HCEC 1CT (cell line): ENCODE data around the gene SLC9A1.
A peak's percentile ranks its signal among the peaks of the same experiment; 100 is the strongest.
"Not testable (repeated sequence)": the region's sequence is repeated elsewhere in the genome, so short reads cannot be mapped to it uniquely, and the experiment has no call there.

Experiments
- DNase-seq: peaks from one replicate; pipeline ENCODE4 v3.0.0-alpha.2; 2017

SLC9A1 gene

DNA sequence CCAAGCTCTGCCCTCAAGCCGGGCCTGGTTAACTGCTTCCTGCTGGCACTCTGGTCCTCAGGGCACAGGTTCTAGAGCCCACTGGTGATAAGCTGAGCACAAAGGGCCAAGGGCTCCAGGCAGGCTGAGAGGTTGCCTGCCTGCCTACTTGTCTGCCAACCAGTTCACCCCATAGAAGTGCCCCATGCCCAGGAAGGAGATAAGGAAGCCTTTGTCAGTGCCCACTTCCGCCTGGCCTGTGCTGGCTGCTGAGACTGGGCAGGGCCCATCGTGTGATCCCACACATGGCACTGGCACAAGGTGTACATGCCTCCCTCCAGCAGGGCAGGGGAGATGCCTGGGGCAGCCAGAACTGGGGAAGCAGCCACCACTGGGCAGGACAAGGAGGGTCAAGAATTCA is 24.1 kb downstream of the SLC9A1 start:
- DNase-seq = no peak

DNA sequence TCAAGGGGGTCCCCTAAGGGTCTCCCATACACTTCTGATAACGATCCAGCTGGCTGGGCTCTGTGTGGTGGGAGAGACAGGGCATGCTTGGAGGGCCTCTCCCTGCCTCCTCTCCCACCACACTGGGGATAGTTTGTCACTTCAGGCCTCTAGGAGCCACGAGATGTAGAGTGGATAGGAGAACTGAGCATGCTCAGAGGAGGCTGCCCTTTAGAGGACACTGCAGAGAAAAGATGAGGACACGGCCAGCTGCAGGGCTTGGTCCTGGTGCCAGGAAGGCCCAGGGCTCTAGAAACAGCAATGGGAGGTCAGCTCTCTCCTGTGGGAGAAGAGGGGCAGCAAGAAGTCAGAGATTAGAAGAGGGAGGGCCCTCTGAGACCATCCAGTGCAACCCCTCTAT is 25.7 kb downstream of the SLC9A1 start:
- DNase-seq = no peak

DNA sequence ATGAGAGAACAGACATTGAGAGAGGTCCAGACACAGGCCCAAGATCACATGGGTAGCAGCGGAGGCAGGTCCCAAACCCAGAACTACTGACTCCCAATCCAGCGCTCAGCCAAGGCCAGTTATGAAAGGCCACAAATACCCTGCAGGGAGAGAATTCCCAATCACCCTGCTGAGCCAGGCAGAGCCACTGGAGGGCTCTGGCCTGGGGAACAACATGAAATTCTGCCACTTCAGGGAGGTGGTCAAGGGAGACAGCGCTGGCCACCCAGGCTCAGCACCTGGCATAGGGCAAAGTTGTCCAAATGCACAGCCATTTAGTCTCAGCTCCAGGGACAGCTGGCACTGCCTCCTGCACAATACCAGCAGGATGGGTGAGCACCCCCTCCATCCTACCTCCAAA is 27.5 kb downstream of the SLC9A1 start:
- DNase-seq = no peak

DNA sequence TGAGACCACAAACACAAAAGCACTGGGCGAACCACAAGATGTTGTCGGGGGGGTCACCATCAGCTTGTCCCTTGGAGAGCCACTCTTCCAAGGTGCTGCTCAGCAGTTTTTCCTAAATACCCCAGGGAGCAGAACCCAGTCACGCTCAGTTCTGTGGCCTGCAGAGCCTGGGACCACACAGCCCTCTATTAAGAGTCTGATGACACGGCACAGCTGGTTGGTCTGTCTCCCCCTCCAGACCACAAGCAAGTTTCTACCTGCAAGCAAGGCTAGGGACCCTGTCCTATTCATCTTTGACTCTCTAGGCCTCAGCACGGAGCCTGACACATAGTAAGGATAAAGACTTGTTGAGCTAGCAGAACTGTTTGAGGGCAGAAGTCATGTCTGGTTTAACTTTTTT is 28.5 kb downstream of the SLC9A1 start:
- no peak for DNase-seq

DNA sequence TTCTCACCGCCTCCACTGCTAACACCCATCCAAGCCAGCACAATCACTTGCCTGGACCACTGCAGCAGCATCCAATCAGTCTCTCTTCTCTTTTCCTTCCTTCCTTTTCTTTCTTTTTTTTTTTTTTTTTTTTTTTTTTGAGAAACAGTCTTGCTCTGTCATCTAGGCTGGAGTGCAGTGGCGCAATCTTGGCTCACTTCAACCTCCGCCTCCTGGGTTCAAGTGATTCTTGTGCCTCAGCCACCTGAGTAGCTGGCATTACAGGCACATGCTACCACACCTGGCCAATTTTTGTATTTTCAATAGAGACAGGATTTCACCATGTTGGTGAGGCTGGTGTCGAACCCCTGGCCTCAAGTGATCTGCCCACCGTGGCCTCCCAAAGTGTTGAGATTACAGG is 29.8 kb downstream of the SLC9A1 start:
- not testable (repeated sequence) for DNase-seq

DNA sequence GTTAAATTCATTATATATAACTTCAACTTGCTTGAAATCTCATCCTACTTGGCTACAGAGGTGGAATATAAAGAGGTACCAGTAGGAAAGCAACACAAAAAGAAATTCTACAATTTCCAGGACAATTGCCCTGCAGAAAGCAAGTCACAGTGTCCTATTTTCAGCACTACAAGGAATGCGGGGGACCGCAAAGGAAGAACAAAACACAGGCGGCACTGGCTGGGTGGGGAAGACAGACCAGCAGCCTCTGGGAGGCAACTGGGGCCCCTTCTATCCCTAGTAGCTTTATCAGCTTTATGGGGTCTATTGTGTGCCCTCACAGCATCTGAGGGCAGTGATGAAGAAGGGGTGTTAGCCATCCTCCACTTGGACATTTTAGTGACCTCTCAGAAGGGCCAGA is 30.5 kb downstream of the SLC9A1 start:
- DNase-seq = no peak

DNA sequence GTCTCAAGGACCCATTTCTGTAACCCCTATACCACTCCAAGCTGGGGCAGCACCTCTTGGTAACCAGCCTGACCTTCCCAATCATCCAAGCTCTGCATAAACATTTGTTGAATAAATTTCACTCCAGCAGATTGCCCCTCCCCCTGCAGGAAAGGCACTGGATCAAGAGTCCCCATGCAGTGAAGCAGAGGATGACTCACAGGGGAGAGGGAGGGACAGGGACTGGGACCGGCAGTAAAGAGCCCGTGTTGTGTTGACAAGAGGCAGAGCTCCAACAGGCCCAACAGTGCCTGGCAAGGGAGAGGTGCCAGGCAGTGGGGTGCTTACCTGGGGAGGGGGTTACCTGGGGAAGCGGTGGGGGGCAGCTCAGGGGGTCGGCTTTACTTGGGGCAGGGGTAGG is 32.3 kb downstream of the SLC9A1 start:
- DNase-seq = peak; percentile 74

DNA sequence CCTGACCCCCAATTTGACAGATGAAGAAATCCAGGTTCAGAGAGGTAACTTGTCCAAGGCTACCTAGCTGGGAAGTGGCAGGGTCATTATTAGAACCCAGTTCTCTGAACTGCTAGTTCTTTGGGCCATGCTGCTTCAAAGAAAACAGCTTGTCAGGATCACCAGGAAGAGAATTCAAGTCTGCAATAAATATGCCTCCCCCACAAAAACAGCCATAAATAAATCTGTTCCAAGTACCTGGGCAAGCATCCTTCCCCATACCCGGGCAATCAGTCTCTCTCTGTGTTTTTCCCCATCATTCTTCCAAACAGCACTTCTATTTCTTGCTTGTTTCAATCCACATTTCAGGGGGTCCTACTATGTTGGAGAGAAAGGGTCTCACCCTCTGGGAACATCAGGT is 34.1 kb downstream of the SLC9A1 start:
- no peak for DNase-seq

DNA sequence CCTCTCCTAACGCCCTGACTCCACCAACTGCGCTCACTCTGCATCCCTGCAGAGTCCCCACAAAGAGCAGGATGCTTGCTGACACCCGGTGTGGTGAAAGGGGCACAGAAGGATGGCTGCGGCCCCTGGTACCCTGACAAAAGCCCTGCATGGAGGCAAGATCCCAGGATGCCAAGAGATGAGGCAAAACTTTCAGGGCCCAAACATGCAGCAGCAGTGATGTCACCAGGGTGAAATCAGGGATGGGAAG is 36.6 kb downstream of the SLC9A1 start:
- no peak for DNase-seq

DNA sequence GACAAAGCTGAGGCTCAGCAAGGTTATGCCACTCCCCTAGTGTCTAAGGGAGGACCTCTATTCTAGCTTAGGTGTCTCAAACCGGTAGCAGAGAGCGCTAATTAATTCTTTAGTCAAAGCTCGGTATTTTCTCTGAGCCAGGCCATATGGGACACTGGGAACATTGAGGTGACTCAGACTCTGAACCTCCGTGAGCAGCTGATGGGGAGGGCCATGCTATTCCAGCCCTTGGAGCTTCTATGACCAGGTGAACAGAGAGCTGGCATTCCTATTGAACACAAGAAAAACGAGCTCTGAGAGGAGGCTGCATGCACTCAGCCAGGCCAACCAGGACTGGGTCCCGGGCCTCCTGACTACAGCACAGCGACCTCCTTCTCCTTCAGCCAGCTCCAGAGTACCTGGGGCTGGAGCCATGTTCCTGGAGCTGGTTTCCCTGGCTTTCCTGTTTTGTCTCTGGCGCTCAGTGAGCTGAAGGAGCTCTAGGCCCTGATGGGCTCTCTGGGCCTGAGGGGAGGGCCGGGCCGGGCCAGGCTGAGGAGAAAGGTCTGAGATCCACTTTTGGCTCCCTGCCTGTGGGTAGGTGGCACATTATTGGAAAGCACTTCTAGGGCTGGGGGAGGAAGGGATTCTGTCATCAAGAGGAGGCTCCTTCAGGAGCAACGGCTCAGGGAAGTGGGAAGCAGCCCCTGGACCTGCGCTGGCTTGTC is 37.0 kb downstream of the SLC9A1 start:
- DNase-seq = peak; percentile 45

DNA sequence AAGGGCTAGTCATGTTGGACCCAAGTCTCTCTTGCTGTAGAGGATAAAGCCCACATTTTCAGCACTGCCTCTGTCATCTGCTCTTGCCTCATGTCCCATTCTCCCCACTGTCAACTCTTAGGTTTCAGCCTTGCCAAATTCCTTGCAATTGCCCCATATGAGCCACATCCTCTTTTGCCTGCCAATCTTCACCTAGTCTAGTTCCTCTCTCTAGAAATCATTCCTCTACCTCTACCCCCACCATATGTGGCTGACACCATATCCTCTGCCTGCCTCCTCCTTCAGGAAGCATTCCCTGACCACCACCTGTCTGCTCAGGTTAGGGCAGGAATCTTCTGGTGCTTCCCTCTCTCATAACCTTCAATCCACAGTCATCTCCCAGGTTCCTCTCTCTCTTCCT is 38.2 kb downstream of the SLC9A1 start:
- peak; percentile 48 for DNase-seq

DNA sequence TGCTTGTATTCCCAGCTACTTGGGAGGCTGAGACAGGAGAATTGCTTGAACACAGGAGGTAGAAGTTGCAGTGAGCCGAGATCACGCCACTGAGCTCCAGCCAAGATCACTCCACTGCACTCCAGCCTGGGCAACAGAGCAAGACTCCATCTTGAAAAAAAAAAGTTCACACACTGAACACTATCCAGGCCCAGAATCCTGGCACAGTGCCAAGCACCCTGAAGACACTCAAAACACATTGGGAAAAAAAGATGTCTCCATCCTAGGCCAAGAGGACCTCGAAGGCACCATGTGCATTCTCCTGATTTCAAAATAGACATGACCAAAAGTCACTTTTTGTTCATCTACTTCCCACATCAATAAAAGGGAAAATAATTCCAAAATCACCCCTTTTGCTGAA is 38.7 kb downstream of the SLC9A1 start:
- DNase-seq = no peak

DNA sequence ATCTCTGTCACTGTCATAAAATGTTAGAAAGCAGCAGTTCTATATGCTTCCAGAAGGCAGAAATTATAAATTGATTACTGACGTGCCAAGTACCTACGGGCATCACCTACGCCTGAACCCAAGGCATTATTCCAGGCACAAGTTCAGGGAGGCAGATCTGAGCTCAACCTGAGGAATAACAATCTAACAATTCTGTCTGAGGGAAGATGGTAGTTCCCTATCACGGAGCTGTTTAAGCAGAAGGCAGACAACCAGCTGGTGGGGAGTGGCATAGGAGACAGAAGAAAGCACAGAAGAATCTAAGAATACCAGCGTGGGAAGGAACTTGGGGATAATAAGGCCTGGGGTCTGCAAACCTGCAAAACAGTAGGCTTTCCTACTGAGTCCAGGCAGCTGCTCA is 40.4 kb downstream of the SLC9A1 start:
- DNase-seq = no peak

DNA sequence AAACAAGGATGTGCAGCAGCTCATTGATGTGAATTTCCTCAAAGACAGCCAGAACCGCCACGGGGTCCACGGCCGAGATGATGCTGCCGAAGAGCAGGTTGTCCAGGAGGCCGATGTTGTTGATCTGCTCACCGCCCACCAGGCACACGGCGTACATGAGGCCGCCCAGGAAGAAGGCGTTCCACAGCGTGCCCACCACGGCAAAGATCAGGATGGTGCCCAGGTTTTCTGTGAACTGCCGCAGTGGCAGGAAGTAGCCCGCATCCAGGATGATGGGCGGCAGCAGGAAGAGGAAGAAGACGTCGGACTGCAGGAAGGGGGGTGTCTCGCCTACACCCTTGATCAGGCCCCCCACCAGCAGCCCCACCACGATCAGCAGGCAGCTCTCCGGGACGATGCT is 41.1 kb downstream of the SLC9A1 start:
- no peak for DNase-seq

DNA sequence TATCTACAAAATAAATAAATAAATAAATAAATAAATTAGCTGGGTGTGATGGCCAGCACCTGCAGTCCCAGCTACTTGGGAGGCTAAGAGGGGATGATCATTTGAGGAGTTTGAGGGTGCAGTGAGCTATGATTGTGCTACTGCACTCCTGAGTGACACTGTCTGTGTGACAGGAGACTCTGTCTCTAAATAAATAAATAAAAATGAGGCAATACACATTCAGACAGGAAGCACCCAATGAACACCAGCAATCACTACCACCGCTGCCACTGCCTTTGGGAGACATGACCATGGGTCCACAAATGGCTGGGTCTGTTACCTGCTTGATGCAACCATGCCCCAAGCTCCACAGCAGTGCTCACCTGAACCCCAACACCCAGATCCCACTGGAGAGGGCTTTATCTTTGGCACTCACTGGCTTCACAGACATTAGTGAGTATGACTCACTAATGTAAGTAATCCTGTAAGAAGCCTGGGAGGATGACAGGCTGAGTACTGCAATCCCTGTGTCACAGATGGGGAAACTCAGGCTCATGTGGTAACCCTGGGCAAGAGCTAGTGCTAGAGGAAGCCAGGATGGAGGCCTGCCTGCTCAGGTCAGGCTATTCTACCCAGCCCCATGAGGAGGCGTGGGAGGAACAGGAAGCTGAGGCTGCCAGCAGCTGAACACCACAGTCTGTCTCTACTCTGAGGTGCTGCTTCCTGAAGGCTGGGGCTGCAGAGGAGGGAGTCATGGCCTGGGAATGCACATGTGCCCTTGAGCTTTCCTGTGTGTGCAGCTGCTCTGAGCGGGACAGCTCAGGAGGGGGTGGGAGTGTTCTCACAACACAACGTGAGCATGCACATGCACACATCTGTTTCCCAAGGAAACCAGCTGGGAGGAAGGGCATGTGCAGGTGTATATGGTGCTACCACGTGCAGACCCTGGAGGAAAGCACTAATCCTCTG is 43.0 kb downstream of the SLC9A1 start:
- peak; percentile 100 for DNase-seq

DNA sequence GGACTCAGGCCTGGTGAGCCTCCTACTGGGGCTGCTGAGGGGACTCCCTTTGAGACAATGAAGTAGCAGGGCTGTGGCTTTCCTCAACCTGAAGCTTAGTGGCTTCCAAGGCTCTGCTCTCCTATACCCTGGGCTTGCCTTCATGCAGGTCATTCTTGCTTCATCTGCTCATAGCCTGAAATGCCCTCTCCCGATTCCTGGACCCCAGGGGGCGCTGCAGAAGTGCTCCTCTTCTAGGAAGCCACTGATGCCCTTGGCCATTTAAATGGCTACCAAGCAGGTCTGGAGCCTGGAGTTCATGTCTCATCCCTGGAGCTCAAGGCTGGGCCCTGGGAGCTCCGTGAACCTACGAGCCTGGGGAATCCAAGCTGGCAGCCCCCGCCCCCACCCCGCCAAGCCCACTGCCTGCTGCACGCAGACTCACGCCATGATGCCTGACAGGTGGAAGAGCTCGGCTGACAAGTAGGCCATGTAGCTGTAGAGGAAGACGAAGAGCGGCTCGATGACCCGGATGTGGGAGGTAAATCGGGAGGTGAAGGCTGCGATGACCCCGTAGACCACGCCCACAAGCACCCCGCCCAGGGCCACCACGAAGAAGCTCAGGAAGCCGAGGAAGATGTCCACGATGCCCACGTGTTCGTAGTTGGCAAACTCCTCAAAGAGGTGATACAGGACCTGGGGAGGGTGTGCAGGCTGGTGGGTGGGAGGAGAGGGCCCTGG is 45.7 kb downstream of the SLC9A1 start:
- DNase-seq = no peak

DNA sequence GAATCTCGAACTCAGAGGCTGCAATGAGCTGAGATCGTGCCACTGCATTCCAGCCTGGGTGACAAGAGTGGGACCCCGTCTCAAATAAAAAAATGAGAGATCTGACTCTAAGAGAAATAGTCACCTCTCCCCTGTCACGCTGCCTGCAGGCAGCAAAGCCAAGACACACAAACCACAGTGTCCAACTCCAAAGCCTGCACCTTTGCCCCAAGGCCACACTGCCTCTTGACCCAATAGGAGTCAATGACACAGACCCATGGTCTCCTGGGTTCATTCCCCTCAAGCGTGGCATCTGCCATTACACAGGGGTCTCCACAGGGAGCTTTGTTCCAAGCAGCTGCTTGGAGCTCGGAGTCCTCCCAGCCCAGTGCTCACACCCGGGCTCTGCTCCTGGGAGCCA is 46.3 kb downstream of the SLC9A1 start:
- DNase-seq = no peak

DNA sequence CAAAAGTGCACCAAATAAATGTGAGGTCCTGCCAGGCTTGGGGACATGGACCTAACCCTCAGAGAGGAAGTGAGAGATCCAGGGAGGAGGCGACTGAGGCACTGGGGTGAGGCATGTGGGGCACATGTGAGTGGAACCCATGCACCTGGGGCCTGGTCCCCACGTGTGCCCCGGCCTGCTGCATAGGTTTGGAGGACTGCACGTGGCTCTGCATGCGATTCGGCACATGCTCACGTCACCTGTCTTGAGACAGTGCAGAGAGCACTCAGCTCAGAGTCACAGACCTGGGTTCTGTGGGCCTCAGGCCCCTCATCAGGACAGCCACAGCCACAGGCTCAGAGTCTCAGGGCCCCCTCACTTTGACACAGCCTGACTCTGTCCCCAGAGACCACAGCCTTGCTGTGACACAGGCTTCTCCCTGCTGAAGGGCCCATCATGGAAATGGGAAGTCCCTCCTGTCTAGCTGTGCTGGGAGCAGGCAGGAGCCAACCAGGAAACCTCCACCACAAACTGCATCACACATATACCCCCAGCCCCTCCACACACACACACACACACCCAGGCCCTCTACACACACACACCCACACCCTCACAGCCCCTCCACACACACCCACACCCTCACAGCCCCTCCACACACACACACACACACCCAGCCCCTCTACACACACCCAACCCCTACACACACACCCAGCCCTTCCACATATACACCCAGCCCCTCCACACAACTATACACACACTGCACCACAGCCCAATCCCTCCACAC is 48.2 kb downstream of the SLC9A1 start:
- DNase-seq = no peak

DNA sequence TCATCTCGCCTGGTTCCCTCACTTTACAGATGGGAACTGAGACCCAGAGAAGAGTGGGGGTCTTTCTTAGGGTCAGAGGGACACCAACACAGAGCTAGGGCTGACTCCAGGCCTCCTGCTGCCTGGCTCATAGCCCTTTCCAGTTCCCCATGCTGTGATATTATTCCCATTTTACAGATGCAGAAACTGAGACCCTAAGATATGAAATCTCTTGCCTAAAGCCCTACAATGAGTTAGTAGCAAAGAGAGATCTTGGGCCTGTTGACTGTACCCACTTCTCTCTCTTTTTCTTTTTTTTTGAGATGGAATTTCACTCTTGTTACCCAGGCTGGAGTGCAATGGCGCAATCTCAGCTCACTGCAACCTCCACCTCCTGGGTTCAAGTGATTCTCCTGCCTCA is 49.9 kb downstream of the SLC9A1 start:
- DNase-seq = no peak

DNA sequence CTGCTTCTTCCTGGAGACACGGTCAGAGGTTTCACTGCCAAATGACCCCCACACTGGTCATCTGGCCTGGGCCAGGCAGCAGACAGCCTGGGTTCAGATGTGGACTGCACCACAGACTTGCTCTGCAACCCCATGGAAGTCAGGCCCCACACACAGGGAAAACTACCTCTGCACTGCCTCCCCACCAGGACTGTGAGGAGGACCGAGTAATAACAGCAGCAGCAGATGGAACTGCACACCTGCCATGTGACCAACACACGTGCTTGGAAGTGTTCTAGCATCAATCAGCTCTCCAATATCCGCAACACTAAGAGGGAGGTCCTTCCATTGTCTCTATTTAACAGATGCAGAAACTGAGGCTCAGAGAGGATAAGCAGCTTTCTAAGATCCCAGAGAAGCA is 51.4 kb downstream of the SLC9A1 start:
- DNase-seq = no peak

DNA sequence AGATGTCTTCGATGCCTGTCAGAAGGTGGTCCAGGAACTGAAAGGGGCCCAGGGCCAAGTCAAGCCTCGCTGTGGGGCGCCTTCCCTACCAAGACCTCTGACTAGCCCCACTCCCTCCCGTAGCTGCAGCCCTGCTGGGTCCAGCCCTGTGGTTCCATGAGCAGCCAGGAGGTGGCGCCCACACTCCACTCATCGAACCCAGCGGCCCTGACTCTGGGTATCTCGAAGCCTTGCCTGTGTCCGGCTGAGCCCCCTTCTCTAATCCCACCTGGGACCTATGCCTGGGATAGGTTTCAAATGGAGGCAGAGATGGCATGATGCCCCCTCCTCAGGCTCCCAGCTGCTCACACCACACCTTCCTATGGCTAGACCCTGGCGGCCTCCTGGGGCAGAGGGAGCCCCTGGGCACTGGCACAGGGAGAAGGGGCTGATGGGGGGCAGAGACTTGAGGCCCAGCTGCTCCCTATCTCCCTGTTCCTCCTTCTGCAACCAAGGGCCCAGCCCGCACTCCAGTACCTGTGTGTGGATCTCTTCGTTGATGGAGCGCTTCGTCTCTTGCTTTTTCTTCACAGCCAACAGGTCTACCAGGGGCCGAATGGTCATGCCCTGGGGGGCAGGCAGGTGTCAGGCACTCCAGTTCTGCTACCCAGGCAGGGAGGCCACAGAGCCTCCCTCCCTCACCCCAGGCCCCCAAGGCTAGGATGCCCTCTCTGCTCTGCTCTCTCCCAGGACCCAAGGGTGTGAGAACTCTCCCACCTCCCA is 52.0 kb downstream of the SLC9A1 start:
- DNase-seq = peak; percentile 17

DNA sequence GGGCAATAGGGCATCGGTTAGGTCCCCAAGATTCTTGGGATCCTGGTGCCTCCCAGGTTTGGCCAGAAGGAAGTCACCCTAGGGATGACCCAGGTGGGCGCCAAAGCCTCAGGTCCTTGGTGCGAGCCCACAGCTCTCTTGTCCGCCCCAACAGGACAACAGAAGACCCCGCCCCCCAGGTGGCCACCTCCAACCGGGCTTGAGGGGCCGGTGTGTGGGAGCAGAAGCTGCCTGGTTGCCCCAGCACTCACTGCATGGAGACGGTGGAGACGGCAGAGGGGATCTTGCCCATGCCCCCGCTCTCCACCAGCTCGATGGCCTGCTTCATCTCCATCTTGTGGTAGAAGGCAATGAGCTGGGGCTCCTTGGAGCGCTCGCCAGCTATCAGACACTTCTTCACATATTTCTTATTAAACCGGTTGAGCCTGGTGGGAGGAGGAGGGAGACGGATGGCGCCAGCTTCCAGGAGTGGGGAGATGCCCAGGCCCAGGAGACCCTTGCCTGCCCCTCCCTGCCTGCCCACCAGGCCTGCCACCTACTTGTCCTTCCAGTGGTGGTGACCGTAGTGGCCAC is 52.7 kb downstream of the SLC9A1 start:
- no peak for DNase-seq
